Kidney capillary endothelial cell (primary cell): ENCODE data around the gene HES1.
"Not testable (repeated sequence)": the region's sequence is repeated elsewhere in the genome, so short reads cannot be mapped to it uniquely, and the experiment has no call there.

Experiments
- DNase-seq: peaks from one replicate; pipeline ENCODE4 v3.0.0-alpha.2; 2018; ENCODE audit warnings: low spot score

Gene HES1

GRCh38 chr3:194141415-194142155, 5.6 kb downstream of the HES1 start:
- DNase-seq = peak; percentile 95

GRCh38 chr3:194142156-194142910, 6.4 kb downstream of the HES1 start:
- no peak for DNase-seq

- DNase-seq = no peak
Observed at GRCh38 chr3:194145702-194146101, 9.8 kb downstream of the HES1 start.

GRCh38 chr3:194147679-194148078, 11.7 kb downstream of the HES1 start:
- DNase-seq = no peak

- DNase-seq = no peak
Observed at GRCh38 chr3:194148383-194148782, 12.4 kb downstream of the HES1 start.

- no peak for DNase-seq
Observed at GRCh38 chr3:194150252-194150934, 14.4 kb downstream of the HES1 start.

- not testable (repeated sequence) for DNase-seq
Observed at GRCh38 chr3:194150935-194151302, 15.0 kb downstream of the HES1 start.

GRCh38 chr3:194154346-194154745, 18.4 kb downstream of the HES1 start:
- DNase-seq = no peak

- no peak for DNase-seq
Observed at GRCh38 chr3:194156095-194156494, 20.1 kb downstream of the HES1 start.

GRCh38 chr3:194158942-194159439, 23.0 kb downstream of the HES1 start:
- no peak for DNase-seq

GRCh38 chr3:194160158-194160557, 24.2 kb downstream of the HES1 start:
- no peak for DNase-seq

GRCh38 chr3:194161131-194162045, 25.4 kb downstream of the HES1 start:
- no peak for DNase-seq

- no peak for DNase-seq
Observed at GRCh38 chr3:194162070-194162678, 26.2 kb downstream of the HES1 start.

- no peak for DNase-seq
Observed at GRCh38 chr3:194162817-194163584, 27.1 kb downstream of the HES1 start.

GRCh38 chr3:194163697-194164096, 27.7 kb downstream of the HES1 start:
- no peak for DNase-seq

- DNase-seq = no peak
Observed at GRCh38 chr3:194164861-194165260, 28.9 kb downstream of the HES1 start.

- no peak for DNase-seq
Observed at GRCh38 chr3:194165271-194166018, 29.5 kb downstream of the HES1 start.

GRCh38 chr3:194166682-194167479, 30.9 kb downstream of the HES1 start:
- DNase-seq = no peak
